ENCODE results near the gene ANO1.

The ANO1 gene

GRCh38 chr11:70048279-70049024 is 29.7 kb upstream of the ANO1 start:
- no peak for TF ChIP-seq POLR2AphosphoS5 (IDR thresholded peaks at IDR 0.05; ENCODE audit: low read depth, low read length)
- TF ChIP-seq POLR2A (IDR thresholded peaks at IDR 0.05; ENCODE audit: low read depth, low read length), result no peak
- no peak for TF ChIP-seq TAF1 (IDR thresholded peaks at IDR 0.05; ENCODE audit: low read depth, low read length)
- TF ChIP-seq SPI1 (IDR thresholded peaks at IDR 0.05; ENCODE audit: low read depth, low read length), result no peak
- no peak for TF ChIP-seq POU2F2 (IDR thresholded peaks at IDR 0.05; ENCODE audit: low read depth, low read length)
- no peak for TF ChIP-seq PAX5 (IDR thresholded peaks at IDR 0.05; ENCODE audit: insufficient read depth, low read length, severe bottlenecking)
- no peak for FAIRE-seq
- DNase-seq (ENCODE audit: insufficient read length, low spot score), result no peak

GRCh38 chr11:70049045-70049444 is 29.1 kb upstream of the ANO1 start:
- no peak for FAIRE-seq
- no peak for TF ChIP-seq TAF1 (IDR thresholded peaks at IDR 0.05; ENCODE audit: low read depth, low read length)
- TF ChIP-seq POLR2A (IDR thresholded peaks at IDR 0.05; ENCODE audit: low read depth, low read length), result no peak
- no peak for TF ChIP-seq PAX5 (IDR thresholded peaks at IDR 0.05; ENCODE audit: insufficient read depth, low read length, severe bottlenecking)
- TF ChIP-seq POLR2AphosphoS5 (IDR thresholded peaks at IDR 0.05; ENCODE audit: low read depth, low read length), result no peak
- no peak for TF ChIP-seq POU2F2 (IDR thresholded peaks at IDR 0.05; ENCODE audit: low read depth, low read length)
- TF ChIP-seq SPI1 (IDR thresholded peaks at IDR 0.05; ENCODE audit: low read depth, low read length), result no peak

GRCh38 chr11:70050243-70050642 is 27.9 kb upstream of the ANO1 start:
- DNase-seq (ENCODE audit: insufficient read length, low spot score) (no peak), FAIRE-seq (no peak)
- TF ChIP-seq TAF1 (IDR thresholded peaks at IDR 0.05; ENCODE audit: low read depth, low read length) (no peak), POLR2AphosphoS5 (IDR thresholded peaks at IDR 0.05; ENCODE audit: low read depth, low read length) (no peak), PAX5 (IDR thresholded peaks at IDR 0.05; ENCODE audit: insufficient read depth, low read length, severe bottlenecking) (no peak), POU2F2 (IDR thresholded peaks at IDR 0.05; ENCODE audit: low read depth, low read length) (no peak), SPI1 (IDR thresholded peaks at IDR 0.05; ENCODE audit: low read depth, low read length) (no peak), POLR2A (IDR thresholded peaks at IDR 0.05; ENCODE audit: low read depth, low read length) (no peak)

More at GRCh38 chr11:70049045-70049444, 29.1 kb upstream of the ANO1 start:
- DNase-seq (ENCODE audit: insufficient read length, low spot score), result no peak

- TF ChIP-seq PAX5 (IDR thresholded peaks at IDR 0.05; ENCODE audit: insufficient read depth, low read length, severe bottlenecking) (no peak), POU2F2 (IDR thresholded peaks at IDR 0.05; ENCODE audit: low read depth, low read length) (no peak), POLR2A (IDR thresholded peaks at IDR 0.05; ENCODE audit: low read depth, low read length) (no peak), SPI1 (IDR thresholded peaks at IDR 0.05; ENCODE audit: low read depth, low read length) (no peak), POLR2AphosphoS5 (IDR thresholded peaks at IDR 0.05; ENCODE audit: low read depth, low read length) (no peak), TAF1 (IDR thresholded peaks at IDR 0.05; ENCODE audit: low read depth, low read length) (no peak)
- DNase-seq (ENCODE audit: insufficient read length, low spot score) (no peak), FAIRE-seq (no peak)
These were observed 24.1 kb upstream of the ANO1 start for GRCh38 chr11:70054004-70054403.

GRCh38 chr11:70055444-70055843 is 22.7 kb upstream of the ANO1 start:
- DNase-seq (ENCODE audit: insufficient read length, low spot score) (no peak), FAIRE-seq (no peak)
- no peak for TF ChIP-seq SPI1 (IDR thresholded peaks at IDR 0.05; ENCODE audit: low read depth, low read length)
- no peak for TF ChIP-seq TAF1 (IDR thresholded peaks at IDR 0.05; ENCODE audit: low read depth, low read length)
- no peak for TF ChIP-seq POU2F2 (IDR thresholded peaks at IDR 0.05; ENCODE audit: low read depth, low read length)
- no peak for TF ChIP-seq POLR2A (IDR thresholded peaks at IDR 0.05; ENCODE audit: low read depth, low read length)
- TF ChIP-seq POLR2AphosphoS5 (IDR thresholded peaks at IDR 0.05; ENCODE audit: low read depth, low read length), result no peak
- TF ChIP-seq PAX5 (IDR thresholded peaks at IDR 0.05; ENCODE audit: insufficient read depth, low read length, severe bottlenecking), result no peak

- DNase-seq (ENCODE audit: insufficient read length, low spot score), result no peak
- no peak for TF ChIP-seq TAF1 (IDR thresholded peaks at IDR 0.05; ENCODE audit: low read depth, low read length)
- no peak for FAIRE-seq
These were observed 21.0 kb upstream of the ANO1 start for GRCh38 chr11:70057080-70057479.

GRCh38 chr11:70059971-70060370 is 18.1 kb upstream of the ANO1 start:
- DNase-seq (ENCODE audit: insufficient read length, low spot score) (no peak), FAIRE-seq (no peak)
- no peak for TF ChIP-seq POU2F2 (IDR thresholded peaks at IDR 0.05; ENCODE audit: low read depth, low read length)
- no peak for TF ChIP-seq PAX5 (IDR thresholded peaks at IDR 0.05; ENCODE audit: insufficient read depth, low read length, severe bottlenecking)
- no peak for TF ChIP-seq SPI1 (IDR thresholded peaks at IDR 0.05; ENCODE audit: low read depth, low read length)
- no peak for TF ChIP-seq POLR2A (IDR thresholded peaks at IDR 0.05; ENCODE audit: low read depth, low read length)
- TF ChIP-seq TAF1 (IDR thresholded peaks at IDR 0.05; ENCODE audit: low read depth, low read length), result no peak
- TF ChIP-seq POLR2AphosphoS5 (IDR thresholded peaks at IDR 0.05; ENCODE audit: low read depth, low read length), result no peak

GRCh38 chr11:70060611-70061293 is 17.4 kb upstream of the ANO1 start:
- TF ChIP-seq PAX5 (IDR thresholded peaks at IDR 0.05; ENCODE audit: insufficient read depth, low read length, severe bottlenecking) (no peak), TAF1 (IDR thresholded peaks at IDR 0.05; ENCODE audit: low read depth, low read length) (no peak), POLR2AphosphoS5 (IDR thresholded peaks at IDR 0.05; ENCODE audit: low read depth, low read length) (no peak), SPI1 (IDR thresholded peaks at IDR 0.05; ENCODE audit: low read depth, low read length) (no peak)
- FAIRE-seq (no peak), DNase-seq (ENCODE audit: insufficient read length, low spot score) (no peak)

- no peak for DNase-seq (ENCODE audit: insufficient read length, low spot score)
- TF ChIP-seq POU2F2 (IDR thresholded peaks at IDR 0.05; ENCODE audit: low read depth, low read length), result no peak
- TF ChIP-seq POLR2AphosphoS5 (IDR thresholded peaks at IDR 0.05; ENCODE audit: low read depth, low read length), result no peak
- TF ChIP-seq PAX5 (IDR thresholded peaks at IDR 0.05; ENCODE audit: insufficient read depth, low read length, severe bottlenecking), result no peak
- no peak for TF ChIP-seq SPI1 (IDR thresholded peaks at IDR 0.05; ENCODE audit: low read depth, low read length)
- no peak for TF ChIP-seq POLR2A (IDR thresholded peaks at IDR 0.05; ENCODE audit: low read depth, low read length)
- TF ChIP-seq TAF1 (IDR thresholded peaks at IDR 0.05; ENCODE audit: low read depth, low read length), result no peak
- no peak for FAIRE-seq
These were observed 16.4 kb upstream of the ANO1 start for GRCh38 chr11:70061734-70062133.

Data from GM12891 (cell line).